ENCODE measurements around the gene ZNF385C.

Gene ZNF385C

DNA sequence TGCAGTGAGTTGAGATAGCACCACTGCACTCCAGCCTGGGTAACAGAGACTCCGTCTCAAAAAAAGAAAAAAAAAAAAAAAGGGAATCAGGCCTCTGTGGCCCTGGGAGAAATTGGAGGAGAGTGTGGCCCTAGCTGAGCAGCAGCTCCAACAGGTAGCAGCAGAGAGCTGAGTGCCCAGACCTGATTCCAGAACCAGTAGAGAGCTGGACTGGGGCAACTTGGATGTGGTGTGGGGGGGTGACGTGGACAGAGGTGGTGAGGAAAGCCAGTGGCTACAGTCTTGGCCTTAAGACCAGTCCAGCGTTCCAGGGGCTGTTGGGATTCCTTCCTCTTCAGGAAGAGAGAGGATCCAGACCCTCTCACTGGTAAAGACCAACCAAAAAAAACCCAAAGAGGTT lies 26.0 kb upstream of the ZNF385C start:
- DNase-seq = no peak

DNA sequence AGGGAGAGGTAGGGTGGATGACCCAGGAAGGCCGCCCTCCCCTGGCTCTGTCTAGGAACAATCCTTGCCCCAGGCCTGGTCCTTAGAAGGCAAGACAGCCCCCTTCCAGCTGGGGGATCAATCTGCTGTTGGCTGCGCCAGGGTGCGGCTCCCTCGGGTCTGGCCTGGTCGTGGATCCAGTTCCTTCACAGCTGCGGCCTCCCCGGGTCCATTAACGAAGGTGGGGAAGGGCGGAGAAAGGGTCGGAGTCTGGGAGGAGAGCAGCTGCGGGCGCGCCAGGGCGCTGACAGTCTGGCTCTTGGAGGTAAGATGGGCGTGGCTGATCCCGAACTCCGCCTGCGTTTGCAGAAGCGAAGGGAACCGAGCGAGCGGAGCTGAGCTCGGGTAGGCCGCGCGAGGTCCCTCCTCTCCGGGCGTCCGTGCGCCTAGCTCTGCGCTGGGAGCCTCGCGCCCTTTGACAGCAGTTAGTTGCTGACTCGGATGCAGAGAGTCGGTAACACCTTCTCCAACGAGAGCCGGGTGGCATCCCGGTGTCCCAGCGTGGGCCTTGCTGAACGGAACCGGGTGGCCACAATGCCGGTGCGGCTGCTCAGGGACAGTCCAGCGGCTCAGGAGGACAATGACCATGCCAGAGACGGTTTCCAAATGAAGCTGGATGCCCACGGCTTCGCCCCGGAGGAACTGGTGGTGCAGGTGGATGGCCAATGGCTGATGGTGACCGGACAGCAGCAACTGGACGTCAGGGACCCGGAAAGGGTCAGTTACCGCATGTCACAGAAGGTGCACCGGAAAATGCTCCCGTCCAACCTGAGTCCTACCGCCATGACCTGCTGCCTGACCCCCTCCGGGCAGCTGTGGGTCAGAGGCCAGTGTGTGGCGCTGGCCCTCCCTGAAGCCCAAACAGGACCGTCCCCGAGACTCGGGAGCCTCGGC lies 24.4 kb upstream of the ZNF385C start, which contains the start of gene HSPB9:
Gene HSPB9, plus strand, starts transcription at position 434 of the 933 bp plus-strand sequence. Its CDS starts 47 bp downstream, at position 481.
- no peak for DNase-seq

DNA sequence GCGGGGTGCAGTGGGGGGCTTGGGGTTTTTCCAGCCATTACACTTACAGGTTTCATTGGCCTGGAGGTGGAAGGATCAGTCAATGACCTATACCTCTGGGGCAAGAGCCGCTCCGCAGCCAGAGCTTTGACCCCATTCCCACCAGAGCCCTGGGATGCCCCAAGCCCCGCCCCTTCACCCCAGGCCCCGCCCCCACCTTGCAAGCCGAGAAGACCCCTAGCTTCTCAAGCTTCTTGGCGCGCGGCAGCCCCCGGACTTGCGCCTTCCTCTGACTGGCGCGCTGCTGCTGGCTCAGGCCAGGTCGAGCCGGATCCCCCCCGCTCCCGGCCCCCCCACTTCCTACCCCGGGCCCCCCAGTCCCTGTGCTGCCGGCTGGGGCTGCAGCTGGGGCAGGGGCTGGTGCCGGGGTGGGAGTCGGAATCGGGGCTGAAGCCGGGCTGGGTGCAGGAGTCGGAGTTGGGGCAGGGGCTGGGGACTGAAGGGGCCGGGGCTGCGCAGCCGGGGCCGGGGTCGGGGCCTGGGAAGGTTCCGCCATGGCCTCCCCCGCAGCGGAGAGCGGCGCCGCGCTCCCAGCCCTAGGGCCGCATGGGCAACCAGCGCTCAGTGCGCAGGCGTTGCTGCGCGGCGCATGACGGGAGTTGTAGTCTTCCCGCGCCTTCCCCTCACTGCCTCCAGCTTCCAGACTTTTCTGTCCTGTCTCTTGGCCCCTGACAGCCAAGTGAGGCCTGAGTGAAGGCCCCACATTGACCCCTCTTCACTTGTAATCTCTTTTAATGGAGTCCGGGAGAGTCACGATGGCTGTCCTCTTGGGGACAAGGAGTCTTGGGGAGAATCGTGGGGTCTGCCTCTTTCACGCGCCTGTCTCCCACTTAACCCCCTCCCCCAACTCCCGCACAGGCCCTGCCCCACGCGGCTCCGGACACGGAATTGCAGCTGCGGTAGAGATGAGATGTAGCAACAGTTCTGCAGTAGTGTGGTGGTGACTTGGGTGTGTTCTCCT lies 22.8 kb upstream of the ZNF385C start, which contains the start of gene KAT2A:
Gene KAT2A, minus strand, starts transcription at position 598 of the 1,000 bp plus-strand sequence. Its CDS starts 63 bp downstream, at position 535.
- DNase-seq = peak; percentile 87

DNA sequence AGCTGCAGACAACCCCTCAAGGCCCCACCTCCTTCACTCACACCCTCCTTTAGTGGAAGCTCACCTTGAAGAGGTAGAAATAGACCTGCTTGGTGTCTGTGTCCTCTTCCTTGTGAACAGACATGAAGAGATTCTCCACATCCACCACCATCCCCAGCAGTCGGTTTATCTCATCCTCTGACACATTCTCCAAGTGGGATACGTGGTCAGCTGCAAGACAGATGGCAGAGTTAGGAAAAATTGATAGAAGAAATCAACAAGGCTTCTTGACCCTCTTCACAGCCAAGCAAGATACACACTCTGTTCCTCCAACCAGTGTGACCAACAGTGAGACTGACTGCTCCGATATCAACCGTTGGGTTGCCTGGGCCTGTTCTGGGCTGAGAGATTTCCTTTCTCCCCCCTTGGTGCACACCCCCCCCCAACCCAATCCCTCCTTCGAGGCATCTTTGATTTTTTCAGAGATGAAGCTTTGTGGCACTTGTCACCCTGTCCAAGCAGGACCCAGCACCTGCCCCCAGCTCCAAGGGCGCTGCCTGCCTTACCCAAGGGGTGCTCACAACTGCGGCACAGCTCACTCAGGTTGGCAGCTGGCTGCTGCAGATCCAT lies 22.0 kb upstream of the ZNF385C start:
- peak; percentile 68 for DNase-seq

DNA sequence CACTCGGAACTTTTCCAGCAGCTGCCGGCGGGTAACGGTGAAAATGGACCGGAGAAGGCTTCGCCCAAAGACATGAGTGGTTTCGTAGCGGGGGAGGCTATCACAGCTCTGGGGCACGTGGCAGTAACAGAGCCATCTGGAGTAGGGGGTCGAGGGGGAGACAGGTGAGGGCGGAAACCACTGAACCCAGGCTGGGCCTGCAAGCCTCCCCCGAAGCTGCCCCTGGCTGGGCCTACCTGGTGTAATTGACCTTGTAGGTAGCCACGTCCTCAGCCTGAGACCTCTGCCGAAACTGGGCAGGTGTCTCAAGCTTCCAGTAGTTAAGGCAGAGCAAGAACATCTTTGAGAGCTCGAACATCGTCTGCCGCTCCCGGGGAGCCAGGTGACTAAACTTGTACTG lies 21.0 kb upstream of the ZNF385C start:
- no peak for DNase-seq

DNA sequence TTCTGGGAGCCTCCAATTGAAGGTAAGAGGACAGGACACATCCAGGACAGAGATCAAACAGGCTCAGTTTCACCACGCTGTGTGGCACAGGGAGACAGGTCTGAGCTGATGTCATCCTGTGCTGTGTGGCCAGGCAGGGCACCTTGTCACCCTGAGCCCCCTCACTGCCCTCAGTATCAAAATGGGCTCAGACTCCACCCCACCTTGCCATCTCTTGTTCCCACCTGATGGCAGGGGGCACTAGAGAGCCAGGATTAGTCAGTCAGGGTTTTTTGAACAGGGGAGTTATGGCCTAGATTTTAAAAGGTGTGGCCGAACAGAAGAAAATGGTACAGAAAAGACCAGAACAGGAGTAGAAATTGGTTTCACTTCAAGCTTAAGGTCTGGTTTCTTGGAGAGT lies 20.3 kb upstream of the ZNF385C start:
- peak; percentile 58 for DNase-seq

DNA sequence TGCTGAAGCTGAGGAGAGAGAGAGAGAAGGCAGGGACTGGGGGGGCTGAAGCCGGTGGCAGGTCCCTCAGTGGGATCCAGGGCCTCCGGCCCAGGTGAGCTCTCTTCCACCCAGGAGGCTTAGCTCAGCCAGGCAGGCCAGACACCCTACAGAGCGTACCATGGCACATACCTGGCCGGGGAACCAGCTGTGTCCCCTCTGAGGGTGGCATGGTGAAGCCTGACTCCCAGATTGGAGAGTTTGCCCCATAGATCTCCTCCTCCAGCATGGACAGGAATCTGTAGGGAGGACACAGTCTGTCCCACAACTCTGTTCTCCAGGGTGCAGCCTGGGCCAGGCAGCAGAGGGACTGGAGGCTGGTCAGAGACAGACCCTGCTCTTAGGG lies 19.8 kb upstream of the ZNF385C start:
- no peak for DNase-seq

DNA sequence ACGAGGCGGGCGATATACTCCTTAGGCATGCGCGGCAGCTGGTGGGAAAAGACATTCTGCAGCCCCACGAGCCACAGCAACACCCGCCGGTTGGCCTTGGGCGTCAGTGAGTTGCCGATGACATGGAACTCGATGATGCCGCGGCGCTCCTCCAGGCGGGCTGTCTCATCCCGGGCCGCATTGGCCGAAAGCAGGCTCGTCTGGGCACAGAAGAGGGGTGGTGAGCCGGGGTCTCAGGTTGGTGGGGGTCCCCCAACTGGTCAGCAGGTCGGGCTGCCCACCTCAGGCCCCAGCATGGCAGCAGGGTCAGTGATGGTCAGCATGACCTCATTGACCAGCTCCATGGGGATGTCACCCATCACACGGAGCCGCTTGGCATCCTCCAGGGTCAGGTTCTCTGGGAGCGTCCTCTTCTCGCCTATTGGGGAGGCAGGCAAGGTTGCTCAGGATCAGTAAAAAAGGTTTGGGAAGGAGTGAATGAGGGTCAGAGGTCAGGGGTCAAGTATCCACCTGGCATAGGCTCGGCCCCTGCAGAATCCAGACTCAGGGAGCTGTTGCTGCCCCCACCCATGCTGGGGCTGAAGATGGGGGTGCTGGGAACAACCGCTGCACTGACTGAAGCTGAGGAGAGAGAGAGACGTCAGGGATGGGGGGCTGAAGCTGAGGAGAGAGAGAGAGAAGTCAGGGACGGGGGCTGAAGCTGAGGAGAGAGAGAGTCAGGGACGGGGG lies 19.3 kb upstream of the ZNF385C start:
- DNase-seq = no peak

DNA sequence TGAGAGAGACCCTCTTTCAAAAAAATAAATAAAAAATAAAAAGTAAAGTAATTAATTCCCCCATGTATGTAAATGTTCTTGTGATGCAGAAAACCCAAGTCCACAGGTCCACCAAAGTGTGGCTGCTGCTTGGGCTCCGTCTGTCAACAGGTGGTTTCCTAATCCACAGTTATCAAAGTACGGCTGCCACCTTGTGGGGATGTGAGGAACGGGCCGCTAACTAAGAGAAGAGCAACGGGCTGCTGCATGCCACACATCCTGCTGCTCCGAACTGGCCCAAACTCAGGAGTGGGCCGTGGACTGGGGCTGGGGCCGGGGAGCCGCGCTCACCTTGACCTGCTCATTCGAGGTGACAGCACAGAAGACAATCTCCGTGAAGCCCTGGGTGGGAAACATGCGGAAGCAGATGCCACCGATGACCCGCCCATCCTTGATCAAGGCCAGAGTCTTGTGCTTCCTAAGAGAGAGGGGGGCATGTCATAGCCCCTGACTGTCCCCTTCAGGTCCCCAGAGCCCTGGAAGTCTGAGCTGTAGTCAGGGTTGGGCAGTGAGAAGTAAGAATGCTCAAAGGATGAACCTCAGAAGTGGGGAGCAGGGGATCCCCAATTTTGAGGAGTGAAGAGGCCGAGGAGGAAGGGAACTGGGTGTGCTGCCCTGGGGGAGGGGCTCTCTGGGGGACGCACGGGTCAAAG lies 18.6 kb upstream of the ZNF385C start:
- DNase-seq = peak; percentile 84

DNA sequence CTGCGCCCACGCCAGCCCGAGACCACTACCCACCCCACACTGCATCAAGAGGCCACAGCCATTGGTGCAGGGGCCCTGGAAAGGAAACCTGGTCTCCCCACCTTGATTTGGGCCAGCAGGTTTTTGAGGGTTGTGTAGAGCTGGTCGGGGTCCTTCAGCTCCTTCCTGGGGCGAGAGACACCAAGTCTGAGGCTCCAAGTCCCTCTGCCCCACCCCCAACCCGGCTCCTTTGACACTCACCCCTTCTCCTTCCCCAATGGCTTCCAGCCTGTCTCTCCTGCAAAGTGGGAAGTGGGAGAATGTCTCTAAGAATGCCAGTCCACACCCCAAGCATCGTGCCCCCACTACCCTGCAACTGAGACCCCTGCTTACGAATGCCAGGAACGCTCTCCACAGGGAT lies 15.8 kb upstream of the ZNF385C start:
- DNase-seq = no peak

DNA sequence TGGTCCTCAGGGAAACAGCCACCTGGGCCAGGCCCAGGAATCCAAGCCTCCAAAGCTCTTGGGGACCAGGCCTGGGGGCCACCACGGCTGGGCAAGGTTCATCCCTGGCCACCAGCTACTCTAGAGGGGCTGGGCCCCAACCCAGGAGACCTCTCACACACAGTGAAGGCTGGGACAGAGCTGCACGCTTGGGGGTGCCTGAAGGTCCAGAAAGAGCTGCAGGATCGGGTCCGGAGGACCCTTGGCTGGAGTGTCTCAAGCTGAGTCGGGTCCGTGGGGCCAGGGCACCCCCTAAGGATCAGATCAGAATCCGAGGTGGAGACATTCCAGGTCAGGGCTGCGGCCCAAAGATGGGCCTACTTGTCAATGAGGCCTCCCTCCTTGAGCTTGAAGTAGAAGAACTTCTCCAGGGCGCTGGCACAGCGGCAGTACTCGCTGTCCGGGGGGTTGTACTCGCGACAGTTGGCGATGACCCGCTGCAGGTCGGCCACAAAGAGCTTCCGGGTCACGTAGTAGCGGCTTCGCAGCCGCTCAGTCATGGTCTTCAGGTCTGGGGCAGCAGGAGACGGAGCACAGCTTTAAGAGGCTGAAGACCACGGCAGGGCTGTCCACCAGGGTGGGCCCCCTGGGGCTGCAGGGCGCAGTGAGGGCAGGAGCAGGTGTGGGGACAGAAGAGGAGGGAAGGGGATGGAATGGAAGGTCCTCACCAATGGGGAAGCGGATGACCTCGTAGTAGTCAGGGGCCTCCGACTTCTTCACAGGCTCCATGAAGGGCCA lies 15.2 kb upstream of the ZNF385C start:
- DNase-seq = no peak

DNA sequence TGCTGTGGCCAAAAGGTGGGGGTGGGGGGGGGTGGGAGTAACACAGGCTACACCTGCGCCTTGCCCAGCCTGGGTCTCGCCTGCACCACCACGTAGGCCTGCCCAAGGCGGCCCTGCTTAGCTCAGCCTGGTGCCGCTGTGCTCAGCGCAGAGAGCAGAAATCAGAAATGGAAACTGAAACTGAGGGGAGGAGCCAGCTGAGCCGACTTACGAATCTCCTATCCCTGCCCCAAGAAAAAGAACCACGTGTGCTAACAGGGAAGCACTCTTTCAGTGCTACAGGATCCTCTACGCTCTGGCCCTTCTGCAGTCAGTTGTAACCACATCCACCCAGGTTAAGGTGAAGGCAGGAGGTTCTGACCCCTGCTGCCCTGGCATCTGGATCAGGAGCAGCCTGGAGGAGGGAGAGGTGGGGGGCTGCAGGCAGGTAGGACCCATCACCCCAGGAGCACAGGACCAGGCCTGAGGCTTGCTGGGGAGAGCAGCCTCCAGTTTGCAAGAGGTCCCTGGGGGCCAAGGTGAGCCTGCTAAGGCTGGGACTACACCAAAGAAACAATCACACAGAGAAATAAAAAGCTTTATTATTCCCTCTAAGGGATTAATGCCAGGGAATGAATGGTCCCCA lies 14.4 kb upstream of the ZNF385C start, which contains the start of gene DHX58:
Gene DHX58, minus strand, starts transcription at position 163 of the 625 bp plus-strand sequence. CDS start 822 bp downstream, outside the sequence.
- DNase-seq = peak; percentile 88

DNA sequence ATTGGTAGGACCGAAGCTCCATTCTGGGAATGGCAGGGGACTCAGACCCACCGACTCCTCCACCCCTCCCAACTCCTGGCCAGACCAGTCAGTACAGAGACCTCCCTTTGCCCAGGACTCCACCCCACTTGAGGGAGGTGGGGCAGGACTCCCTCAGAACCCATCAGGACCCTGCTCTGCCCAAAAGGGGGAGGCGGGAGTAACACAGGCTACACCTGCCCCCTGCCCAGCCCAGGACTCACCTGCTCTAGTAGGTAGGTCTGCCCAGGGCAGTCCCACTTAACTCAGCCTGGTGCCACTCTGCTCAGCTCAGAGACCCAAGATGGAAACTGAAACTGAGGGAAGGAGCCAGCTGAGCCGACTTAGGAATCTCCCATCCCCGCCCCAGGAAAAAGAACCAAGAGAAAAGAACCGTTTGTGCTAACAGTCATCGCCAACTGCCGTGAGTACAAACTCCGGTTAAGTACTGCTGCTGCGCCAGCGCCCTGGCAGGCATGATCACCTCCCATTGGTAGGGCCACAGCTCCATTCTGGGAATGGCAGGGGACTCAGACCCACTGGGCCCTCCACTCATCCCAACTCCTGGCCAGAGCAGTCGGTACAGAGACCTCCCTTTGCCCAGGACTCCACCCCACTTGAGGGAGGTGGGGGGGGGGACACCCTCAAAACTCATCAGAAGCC lies 13.7 kb upstream of the ZNF385C start:
- DNase-seq = peak; percentile 34

DNA sequence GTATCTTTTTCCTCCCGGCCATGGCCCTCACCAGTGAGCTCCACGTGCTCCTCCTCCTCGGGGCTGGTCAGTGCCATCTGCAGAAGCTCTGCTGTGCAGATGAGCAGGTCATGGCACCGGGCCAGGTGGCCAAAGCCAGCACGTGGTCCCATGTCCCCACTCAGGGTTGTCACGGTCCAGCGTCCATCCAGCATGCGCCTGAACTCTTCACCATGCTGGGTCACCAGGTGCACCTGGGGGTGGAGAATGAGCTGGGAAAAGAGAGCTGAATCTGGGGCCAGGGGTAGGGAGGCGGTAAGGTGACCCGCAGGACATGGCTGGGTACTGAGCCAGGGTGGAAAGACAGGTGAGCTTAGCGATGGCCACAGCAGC lies 13.0 kb upstream of the ZNF385C start:
- no peak for DNase-seq

DNA sequence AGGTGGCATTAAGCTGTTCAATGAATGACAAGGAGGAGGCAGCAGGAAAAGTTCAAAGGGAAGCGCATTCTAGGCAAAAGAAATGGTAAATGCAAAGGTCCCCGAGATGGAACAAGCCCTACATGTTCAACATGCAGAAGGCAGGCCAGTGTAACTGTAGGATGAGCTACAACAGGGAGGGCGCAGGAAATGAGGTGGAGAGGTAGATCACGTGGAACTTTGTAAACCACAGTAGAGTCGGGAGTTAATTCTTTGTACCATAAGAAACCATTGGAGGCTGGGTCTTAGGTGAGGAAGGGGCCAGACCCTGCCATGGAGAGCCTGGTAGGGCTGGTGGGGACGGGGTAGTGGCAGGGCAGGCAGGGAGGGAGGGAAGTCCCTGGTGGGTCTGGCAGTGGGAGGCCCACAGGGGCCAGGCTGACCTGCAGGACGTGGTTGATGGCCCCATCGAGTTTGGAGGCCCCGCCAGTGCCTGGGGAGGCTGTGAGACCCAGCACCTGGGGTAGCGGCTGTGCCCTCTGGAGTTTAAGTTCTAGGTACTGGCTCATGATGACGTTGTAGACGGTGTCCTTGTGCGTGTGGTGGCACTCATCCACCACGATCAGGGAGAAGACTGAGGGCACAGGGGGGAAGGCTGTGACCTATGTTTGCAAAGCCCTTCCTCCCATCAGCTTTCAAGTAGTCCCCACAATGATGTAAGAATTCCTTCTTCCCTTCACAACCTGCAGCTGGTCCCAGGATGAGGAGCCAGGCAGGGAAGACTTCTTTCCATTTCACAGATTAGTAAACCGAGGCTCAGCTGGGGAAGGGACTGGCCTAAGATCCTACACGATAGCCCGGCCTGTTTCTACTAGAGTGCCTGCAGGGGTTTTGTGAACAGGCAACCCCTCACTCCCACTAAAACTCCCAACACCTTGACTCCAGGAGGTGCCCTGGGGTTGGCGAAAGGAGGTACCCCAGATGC lies 12.3 kb upstream of the ZNF385C start:
- DNase-seq = no peak

DNA sequence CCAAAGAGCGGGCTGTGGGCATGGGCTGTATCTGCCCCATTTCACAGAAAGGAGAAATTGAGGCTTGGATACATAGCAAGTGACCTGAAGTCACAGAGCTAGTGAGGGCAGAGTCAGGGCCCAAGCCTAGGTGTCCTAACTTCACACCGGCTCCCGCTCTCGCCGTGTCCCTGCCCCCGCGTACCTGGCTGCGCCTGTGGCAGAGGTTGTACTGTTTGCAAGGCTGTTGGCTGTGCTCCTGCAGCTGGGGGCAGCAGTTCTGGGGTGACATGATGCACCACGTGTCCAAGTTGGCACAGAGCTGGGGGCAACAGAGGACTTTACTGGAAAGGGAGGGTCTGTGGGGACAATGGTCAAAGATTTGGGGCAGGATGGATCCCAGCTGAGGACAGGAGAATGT lies 10.8 kb upstream of the ZNF385C start:
- DNase-seq = no peak

DNA sequence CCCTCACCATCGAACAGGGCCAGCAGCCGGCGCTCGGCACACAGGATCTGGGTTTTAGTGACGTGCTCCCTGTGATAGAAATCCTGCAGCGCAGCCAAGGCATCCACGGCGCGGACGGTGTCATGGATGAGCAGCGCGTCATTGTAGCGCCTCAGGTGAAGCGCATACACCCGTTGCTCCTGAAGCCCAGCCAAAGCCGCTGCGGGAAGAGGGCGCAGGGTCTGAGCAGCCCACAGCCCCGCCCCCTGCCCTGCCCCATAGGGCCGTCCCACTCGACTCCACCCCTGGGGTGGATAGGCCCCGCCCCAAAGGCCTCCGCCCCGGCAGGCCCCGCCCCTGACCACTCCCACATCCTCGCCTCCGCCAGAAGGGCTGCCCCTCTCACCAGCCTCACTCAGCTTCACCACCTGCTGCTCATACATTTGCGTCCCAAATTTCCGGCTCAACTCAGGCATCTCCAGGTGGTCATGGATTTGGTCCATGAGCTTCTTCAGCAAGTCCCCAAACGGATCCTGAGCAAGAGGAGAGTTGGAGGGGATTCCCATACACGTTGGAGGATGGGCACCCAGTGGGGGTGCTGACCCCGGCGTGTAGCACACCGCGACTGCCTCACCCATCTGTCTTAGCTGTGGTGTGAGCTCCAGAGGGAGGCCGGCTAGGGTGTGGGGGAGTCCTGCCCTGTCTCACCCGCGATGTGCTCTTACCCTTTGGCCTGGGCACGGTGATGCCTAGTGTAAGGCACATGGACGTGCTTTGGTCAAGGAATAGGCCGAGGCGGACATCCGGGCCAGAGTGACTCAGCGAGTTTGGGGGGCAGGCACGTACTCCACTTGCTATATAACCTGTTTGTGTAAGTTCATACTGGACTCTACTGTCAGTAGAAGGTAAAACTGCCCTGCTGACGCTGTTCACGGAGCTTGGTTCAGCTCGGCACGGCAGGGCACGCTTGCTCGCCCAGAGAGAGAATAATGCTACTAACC lies 9.6 kb upstream of the ZNF385C start:
- peak; percentile 81 for DNase-seq

All from hematopoietic multipotent progenitor cell treated with erythropoietin and hydrocortisone succinate and interleukin-3 and kit ligand, for 8 days (in vitro differentiated cells).